Body of pancreas (tissue), 4 donors: ENCODE data around the gene SLC38A5. TPM values are rescaled to one million over a fixed set of nuclear protein-coding genes. Genes with fewer than 3 reads are reported as not detected.

Source experiments
- ATAC-seq: fragments of 150-250 bp; one replicate; pipeline ENCODE4 v1.9.1; 2016
- DNase-seq, 4 donors: peaks; one replicate each; pipeline ENCODE4 v3.0.0-alpha.2; 2019
- H3K27ac ChIP-seq, 4 donors: fragments of 200-600 bp; sonication (generic); 1 replicate in 3 of 4; 2 replicates in 1 of 4; pipeline versions ENCODE4 v1.5.1 to v1.6.1; 2016 to 2019; ENCODE audit warnings: mild to moderate bottlenecking in 1 of 4, mixed read lengths in 1 of 4, moderate library complexity in 1 of 4
- H3K27me3 ChIP-seq, 2 donors: fragments of 200-600 bp; sonication (generic); one replicate each; pipeline ENCODE4 v1.6.0; 2016; ENCODE audit warnings: mild to moderate bottlenecking in 1 of 2
- H3K36me3 ChIP-seq, 2 donors: fragments of 200-600 bp; sonication (generic); replicated peaks in 1 of 2; 2 replicates each; pipeline ENCODE4 v1.5.1; 2016; ENCODE audit warnings: low read depth in 2 of 2; ENCODE audit not compliant: insufficient read depth in 1 of 2
- H3K4me1 ChIP-seq: fragments of 200-600 bp; sonication (generic); one replicate; pipeline ENCODE4 v1.6.0; 2016
- H3K4me3 ChIP-seq, 2 donors: fragments of 200-600 bp; sonication (generic); 1 replicate in 1 of 2; 2 replicates in 1 of 2; pipeline ENCODE4 v1.5.1; 2016 to 2019
- H3K9me3 ChIP-seq, 3 donors: fragments of 200-600 bp; sonication (generic); 1 replicate in 2 of 3; 2 replicates in 1 of 3; pipeline ENCODE4 v1.5.1; 2016
- CTCF ChIP-seq, 7 experiments: fragments of 450-650 bp in 4 of 7; fragments of 200-600 bp in 3 of 7; sonication (generic) in 3 of 7; IDR thresholded peaks; one replicate each; pipeline ENCODE4 v1.5.1; 2016 to 2019; ENCODE audit warnings: antibody characterized with exemption in 7 of 7
- POLR2A ChIP-seq, 3 donors: fragments of 450-650 bp; IDR thresholded peaks; one replicate each; pipeline ENCODE4 v1.6.1; 2016; ENCODE audit warnings: antibody characterized with exemption in 3 of 3, mild to moderate bottlenecking in 2 of 3
- WGBS, 2 donors: methylation state at CpG; one replicate each; pipeline ENCODE4 v1.1.5; 2017; 5-methylcytosine and 5-hydroxymethylcytosine counted together
- intact Hi-C: fragments of 100-400 bp; cut with DNase I; formaldehyde crosslinking; loops from one replicate; pipeline ENCODE4 v1.15.1; 2023
- total RNA-seq, 2 donors: library from RNA; depleted of rRNA; stranded (reverse); fragments of >200 nt; gene quantifications; one replicate each; pipeline ENCODE4 v1.1.0, GENCODE V29; 2016

The SLC38A5 gene
- total RNA-seq, 2 donors from 2014 or later, result 83.8 to 166 TPM

GRCh38 chrX:48473704-48473990 is 3.6 kb upstream of the SLC38A5 start:
- peaks cover 42% of the 10 kb centered on the region for H3K4me1 ChIP-seq
- ATAC-seq (no peak), DNase-seq (no peak)
- no peak overlapping the region for H3K4me3 ChIP-seq
- intact Hi-C loops, result no loop called here
- no peaks in the 10 kb centered on the region for H3K9me3 ChIP-seq
- TF ChIP-seq CTCF (IDR thresholded peaks at IDR 0.05) (no peak), POLR2A (IDR thresholded peaks at IDR 0.05) (no peak)
- no peaks in the 10 kb centered on the region for H3K36me3 ChIP-seq
- WGBS, 2 donors, result 45 to 58% methylated on average over 2 to 7 of the region's 9 CpGs
- H3K27ac ChIP-seq, result peak overlapping the region in 3 of 4 donors; percentile 55 to 82 (median 77)
- no peaks in the 10 kb centered on the region for H3K27me3 ChIP-seq

- H3K4me1 ChIP-seq, result peaks cover 42% of the 10 kb centered on the region
- no peak overlapping the region for H3K4me3 ChIP-seq
- DNase-seq (peak; percentile 52 to 72 (median 62)), ATAC-seq (peak; percentile 29)
- TF ChIP-seq POLR2A (IDR thresholded peaks at IDR 0.05) (no peak), CTCF (IDR thresholded peaks at IDR 0.05) (no peak)
- no peaks in the 10 kb centered on the region for H3K9me3 ChIP-seq
- intact Hi-C loops, result no loop called here
- no peaks in the 10 kb centered on the region for H3K27me3 ChIP-seq
- 22 to 32% methylated on average over 11 of the region's 12 CpGs for WGBS, 2 donors
- no peaks in the 10 kb centered on the region for H3K36me3 ChIP-seq
- H3K27ac ChIP-seq, result peak overlapping the region; percentile 39 to 82 (median 66)
Observed at GRCh38 chrX:48472851-48473703, 3.0 kb upstream of the SLC38A5 start.

GRCh38 chrX:48472225-48472624 is 2.2 kb upstream of the SLC38A5 start:
- peak; percentile 45 to 75 (median 59) for DNase-seq
- WGBS, 2 donors, result 19 to 22% methylated on average over 5 to 9 of the region's 9 CpGs
- Histone ChIP-seq H3K36me3 (no peaks in the 10 kb centered on the region), H3K9me3 (no peaks in the 10 kb centered on the region), H3K4me1 (peaks cover 42% of the 10 kb centered on the region), H3K27ac (peak overlapping the region in 3 of 4 donors; percentile 55 to 82 (median 77)), H3K27me3 (no peaks in the 10 kb centered on the region), H3K4me3 (no peak overlapping the region)
- intact Hi-C loops, result no loop called here
- no peak for TF ChIP-seq POLR2A (IDR thresholded peaks at IDR 0.05)
- TF ChIP-seq CTCF (IDR thresholded peaks at IDR 0.05), result no peak
- ATAC-seq, result peak; percentile 25

GRCh38 chrX:48471504-48471903 is 1.4 kb upstream of the SLC38A5 start:
- DNase-seq, result no peak
- WGBS, 2 donors, result 44 to 57% methylated on average over 6 to 8 of the region's 8 CpGs
- TF ChIP-seq POLR2A (IDR thresholded peaks at IDR 0.05), result no peak
- no peak for TF ChIP-seq CTCF (IDR thresholded peaks at IDR 0.05)

GRCh38 chrX:48470833-48471118 is 716 bp upstream of the SLC38A5 start:
- intact Hi-C loops, result no loop called here
- ATAC-seq, result no peak
- no peaks in the 10 kb centered on the region for H3K27me3 ChIP-seq
- H3K4me3 ChIP-seq, result no peak overlapping the region
- H3K4me1 ChIP-seq, result peaks cover 42% of the 10 kb centered on the region
- no peaks in the 10 kb centered on the region for H3K9me3 ChIP-seq
- DNase-seq, result peak in 2 of 4 donors; percentile 35 to 46
- TF ChIP-seq POLR2A (IDR thresholded peaks at IDR 0.05) (peak in 2 of 3 donors; percentile 37 to 42), CTCF (IDR thresholded peaks at IDR 0.05) (no peak)
- peak overlapping the region in 2 of 4 donors; percentile 77 to 82 for H3K27ac ChIP-seq
- no peaks in the 10 kb centered on the region for H3K36me3 ChIP-seq
- WGBS, 2 donors, result 6% methylated on average over 3 of the region's 9 CpGs; no CpG with 5 or more reads in 1 of the 2 donors

More at GRCh38 chrX:48471504-48471903, 1.4 kb upstream of the SLC38A5 start:
- Histone ChIP-seq H3K27ac (peak overlapping the region in 2 of 4 donors; percentile 77 to 82), H3K36me3 (no peaks in the 10 kb centered on the region), H3K4me3 (no peak overlapping the region), H3K27me3 (no peaks in the 10 kb centered on the region), H3K4me1 (peaks cover 42% of the 10 kb centered on the region), H3K9me3 (no peaks in the 10 kb centered on the region)
- intact Hi-C loops, result no loop called here
- ATAC-seq, result no peak
